ENCODE measurements around the gene CDC42BPG.

- TF ChIP-seq CTCF (IDR thresholded peaks at IDR 0.05; ENCODE audit: low read depth, low read length), result no peak
- TF ChIP-seq EZH2phosphoT487 (IDR thresholded peaks at IDR 0.05; ENCODE audit: low read depth), result no peak
Observed at GRCh38 chr11:64838600-64839334, 5.7 kb downstream of the CDC42BPG start.

Data from OCI-LY3 (cell line).